ENCODE results near the gene RPAIN. TPM values are rescaled to one million over a fixed set of nuclear protein-coding genes. Genes with fewer than 3 reads are reported as not detected.

RPAIN gene
- total RNA-seq, 1 experiment from 2014 or later = 46.1 TPM

GRCh38 chr17:5378566-5379207 is 41.3 kb upstream of the RPAIN start:
- H3K4me3 ChIP-seq (ENCODE audit: low read length) = no peak overlapping the region
- ATAC-seq = no peak
- DNase-seq = no peak
- peaks cover 34% of the 10 kb centered on the region; the same call in 1 of the 2 replicates for H3K36me3 ChIP-seq (ENCODE audit: low read depth, low read length)
- no peak overlapping the region for H3K27ac ChIP-seq (ENCODE audit: low read length)
- H3K79me2 ChIP-seq (ENCODE audit: low read length) = no peaks in the 10 kb centered on the region
- no peaks in the 10 kb centered on the region for H3K9me3 ChIP-seq (ENCODE audit: low read length)
- no peak overlapping the region for H2AFZ ChIP-seq (ENCODE audit: low read length)
- H3K9ac ChIP-seq (ENCODE audit: low read length) = no peak overlapping the region
- H3K9me2 ChIP-seq (replicated peaks; ENCODE audit: low read length) = no peaks in the 10 kb centered on the region
- H3F3A ChIP-seq (ENCODE audit: low read length, unreplicated experiment) = no peaks in the 10 kb centered on the region
- H3K4me1 ChIP-seq (ENCODE audit: insufficient read depth, low read length) = peaks cover 7% of the 10 kb centered on the region
- ChIA-PET CTCF (no interaction called here), POLR2A (ENCODE audit: unreplicated experiment) (no interaction called here)
- TF ChIP-seq EZH2phosphoT487 (IDR thresholded peaks at IDR 0.05; ENCODE audit: borderline replicate concordance, low read length) (no peak), CTCF (conservative IDR thresholded peaks at IDR 0.05; ENCODE audit: low read depth, low read length) (no peak), EZH2 (IDR thresholded peaks at IDR 0.05; ENCODE audit: low read length, unreplicated experiment) (no peak)
- no peaks in the 10 kb centered on the region for H4K20me1 ChIP-seq (ENCODE audit: low read length)
- intact Hi-C loops (cut with micrococcal nuclease) = no loop called here
- no TSS peak for BruUV-seq (replicated peaks)
- H3K4me2 ChIP-seq (ENCODE audit: low read length) = no peak overlapping the region
- no peaks in the 10 kb centered on the region for H3K27me3 ChIP-seq (ENCODE audit: low read length)

- H3K9me3 ChIP-seq (ENCODE audit: low read length) = no peaks in the 10 kb centered on the region
- no peaks in the 10 kb centered on the region for H3K27me3 ChIP-seq (ENCODE audit: low read length)
- TF ChIP-seq EZH2phosphoT487 (IDR thresholded peaks at IDR 0.05; ENCODE audit: borderline replicate concordance, low read length) (no peak), CTCF (conservative IDR thresholded peaks at IDR 0.05; ENCODE audit: low read depth, low read length) (no peak), EZH2 (IDR thresholded peaks at IDR 0.05; ENCODE audit: low read length, unreplicated experiment) (no peak)
- intact Hi-C loops (cut with micrococcal nuclease) = no loop called here
- no peaks in the 10 kb centered on the region for H4K20me1 ChIP-seq (ENCODE audit: low read length)
- H3K79me2 ChIP-seq (ENCODE audit: low read length) = no peaks in the 10 kb centered on the region
- ATAC-seq (no peak), DNase-seq (no peak)
- H2AFZ ChIP-seq (ENCODE audit: low read length) = no peak overlapping the region
- H3K9me2 ChIP-seq (replicated peaks; ENCODE audit: low read length) = no peaks in the 10 kb centered on the region
- BruUV-seq (replicated peaks) = no TSS peak
- CTCF ChIA-PET = no interaction called here
- H3K4me2 ChIP-seq (ENCODE audit: low read length) = no peak overlapping the region
- no peaks in the 10 kb centered on the region for H3F3A ChIP-seq (ENCODE audit: low read length, unreplicated experiment)
- peaks cover 42% of the 10 kb centered on the region for H3K36me3 ChIP-seq (ENCODE audit: low read depth, low read length)
- H3K4me3 ChIP-seq (ENCODE audit: low read length) = no peak overlapping the region
- H3K4me1 ChIP-seq (ENCODE audit: insufficient read depth, low read length) = peaks cover 7% of the 10 kb centered on the region
- no peak overlapping the region for H3K9ac ChIP-seq (ENCODE audit: low read length)
- POLR2A ChIA-PET (ENCODE audit: unreplicated experiment) = no interaction called here
- no peak overlapping the region for H3K27ac ChIP-seq (ENCODE audit: low read length)
These were observed 40.5 kb upstream of the RPAIN start for GRCh38 chr17:5379351-5380107.
